GM18867 (cell line): ENCODE measurements around the gene PROZ.

Experiments
- ATAC-seq: cut with Tn5 transposase; IDR thresholded peaks from one replicate; pipeline ENCODE4 v1.9.1; 2021; ENCODE audit warnings: mild to moderate bottlenecking, moderate library complexity; ENCODE audit not compliant: unreplicated experiment

Gene PROZ

GRCh38 chr13:113196970-113197737, 38.7 kb downstream of the PROZ start:
- no peak for ATAC-seq

- ATAC-seq = no peak
Observed at GRCh38 chr13:113201815-113202214, 43.4 kb downstream of the PROZ start.

- ATAC-seq = no peak
Observed at GRCh38 chr13:113202912-113203311, 44.5 kb downstream of the PROZ start.

- ATAC-seq = no peak
Observed at GRCh38 chr13:113203507-113204377, 45.3 kb downstream of the PROZ start.

- ATAC-seq = no peak
Observed at GRCh38 chr13:113204378-113204734, 45.9 kb downstream of the PROZ start.

- no peak for ATAC-seq
Observed at GRCh38 chr13:113205428-113205931, 47.0 kb downstream of the PROZ start.

GRCh38 chr13:113207460-113207859, 49.0 kb downstream of the PROZ start:
- ATAC-seq = no peak

GRCh38 chr13:113207890-113208420, 49.5 kb downstream of the PROZ start:
- peak; percentile 1 for ATAC-seq

- ATAC-seq = peak; percentile 79
Observed at GRCh38 chr13:113208421-113209335, 50.2 kb downstream of the PROZ start, which contains the start of gene PCID2. Gene PCID2, minus strand, starts transcription at chr13:113208669. Its CDS starts 35 bp downstream, at chr13:113208634.

- ATAC-seq = peak; percentile 34
Observed at GRCh38 chr13:113209336-113209758, 50.9 kb downstream of the PROZ start, which contains the start of gene CUL4A. Gene CUL4A, plus strand, starts transcription at chr13:113209613. Its CDS starts 15 bp downstream, at chr13:113209628.

GRCh38 chr13:113209759-113210421, 51.4 kb downstream of the PROZ start:
- peak; percentile 40 for ATAC-seq

- ATAC-seq = no peak
Observed at GRCh38 chr13:113210833-113211232, 52.4 kb downstream of the PROZ start.

- ATAC-seq = no peak
Observed at GRCh38 chr13:113211774-113212173, 53.3 kb downstream of the PROZ start.

- ATAC-seq = no peak
Observed at GRCh38 chr13:113216254-113217048, 58.0 kb downstream of the PROZ start.

- ATAC-seq = no peak
Observed at GRCh38 chr13:113218586-113218985, 60.1 kb downstream of the PROZ start.

GRCh38 chr13:113219256-113219940, 61.0 kb downstream of the PROZ start:
- ATAC-seq = no peak

GRCh38 chr13:113220141-113220598, 61.7 kb downstream of the PROZ start:
- no peak for ATAC-seq

GRCh38 chr13:113220877-113221276, 62.4 kb downstream of the PROZ start:
- no peak for ATAC-seq
